Loucy (cell line): ENCODE results near the gene PAX7.

Experiments
- H2AFZ ChIP-seq: fragments of 200-600 bp; sonication (generic); 2 replicates; pipeline ENCODE4 v1.6.0; 2016; ENCODE audit warnings: antibody characterized with exemption, mild to moderate bottlenecking, low read length, moderate library complexity
- H3F3A ChIP-seq: fragments of 200-600 bp; 2 replicates; pipeline ENCODE4 v1.6.0; 2016; ENCODE audit warnings: antibody characterized with exemption, low read depth, mild to moderate bottlenecking
- H3K27me3 ChIP-seq: fragments of 200-600 bp; sonication (generic); 2 replicates; pipeline ENCODE4 v1.6.1; 2014; ENCODE audit warnings: low read length, mild to moderate bottlenecking; ENCODE audit not compliant: insufficient read depth, poor library complexity, severe bottlenecking
- H3K36me3 ChIP-seq: fragments of 200-600 bp; sonication (generic); 2 replicates; pipeline ENCODE4 v1.6.1; 2016; ENCODE audit warnings: low read length; ENCODE audit not compliant: insufficient read depth
- H3K4me1 ChIP-seq: fragments of 200-600 bp; sonication (generic); 2 replicates; pipeline ENCODE4 v1.5.1; 2014; ENCODE audit warnings: low read length, mild to moderate bottlenecking; ENCODE audit not compliant: insufficient read depth, poor library complexity, severe bottlenecking
- H3K4me2 ChIP-seq: fragments of 200-600 bp; sonication (generic); 2 replicates; pipeline ENCODE4 v1.6.0; 2014; ENCODE audit warnings: antibody characterized with exemption, low read length, low read depth, mild to moderate bottlenecking; ENCODE audit not compliant: poor library complexity, severe bottlenecking
- H3K4me3 ChIP-seq: fragments of 200-600 bp; sonication (generic); 2 replicates; pipeline ENCODE4 v1.5.1; 2014; ENCODE audit warnings: low read length, mild to moderate bottlenecking, mixed read lengths; ENCODE audit not compliant: poor library complexity, severe bottlenecking
- H3K79me2 ChIP-seq: fragments of 200-600 bp; sonication (generic); 2 replicates; pipeline ENCODE4 v1.6.1; 2014; ENCODE audit warnings: low read length; ENCODE audit not compliant: insufficient read depth
- H3K9ac ChIP-seq: fragments of 200-600 bp; sonication (generic); 2 replicates; pipeline ENCODE4 v1.6.0; 2014; ENCODE audit warnings: mild to moderate bottlenecking, low read depth, low read length, moderate library complexity; ENCODE audit not compliant: poor library complexity, severe bottlenecking
- H3K9me2 ChIP-seq: fragments of 200-600 bp; sonication (generic); replicated peaks from 2 replicates; pipeline ENCODE4 v1.6.1; 2016; ENCODE audit warnings: low read depth, low read length, mixed read lengths
- H3K9me3 ChIP-seq: fragments of 200-600 bp; sonication (generic); 2 replicates; pipeline ENCODE4 v1.6.1; 2014; ENCODE audit warnings: mild to moderate bottlenecking, antibody characterized with exemption, low read length, low read depth; ENCODE audit not compliant: insufficient read depth
- H4K20me1 ChIP-seq: fragments of 200-600 bp; sonication (generic); 2 replicates; pipeline ENCODE4 v1.6.0; 2014; ENCODE audit warnings: antibody characterized with exemption, low read length, mild to moderate bottlenecking; ENCODE audit not compliant: insufficient read depth, poor library complexity, severe bottlenecking
- CTCF ChIP-seq: fragments of 200-600 bp; sonication (generic); conservative IDR thresholded peaks from 2 replicates; pipeline ENCODE4 v1.5.1; 2014; ENCODE audit warnings: mild to moderate bottlenecking, antibody characterized with exemption, low read length
- EZH2phosphoT487 ChIP-seq: fragments of 200-600 bp; IDR thresholded peaks from 2 replicates; pipeline ENCODE4 v1.6.1; 2018; ENCODE audit warnings: antibody characterized with exemption, mild to moderate bottlenecking, moderate library complexity, borderline replicate concordance

The PAX7 gene

DNA sequence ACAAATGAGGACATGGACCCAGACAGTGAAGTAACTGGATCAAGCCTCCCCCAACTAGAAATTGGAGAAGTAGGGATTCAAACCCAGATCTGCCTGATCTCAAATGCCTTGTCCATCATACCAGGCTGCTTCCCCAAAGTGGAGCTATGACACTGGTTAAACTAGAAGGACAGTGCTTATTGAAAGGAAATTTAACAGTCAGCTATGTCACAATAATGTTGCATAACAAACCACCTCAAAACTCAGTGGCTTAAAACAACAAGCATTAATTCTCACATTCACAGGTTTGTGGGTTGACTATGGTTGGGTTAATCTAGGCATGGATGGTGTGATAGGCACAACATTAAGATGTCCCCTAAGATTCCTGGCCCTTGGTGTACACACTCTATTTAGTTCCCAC lies 121.8 kb downstream of the PAX7 start:
- Histone ChIP-seq H3K4me2 (no peak overlapping the region), H3K9me3 (no peaks in the 10 kb centered on the region), H4K20me1 (no peaks in the 10 kb centered on the region), H3K4me3 (no peak overlapping the region), H3K9ac (no peak overlapping the region), H3F3A (no peaks in the 10 kb centered on the region), H3K27me3 (no peaks in the 10 kb centered on the region), H3K4me1 (no peaks in the 10 kb centered on the region), H3K9me2 (no peaks in the 10 kb centered on the region), H3K36me3 (no peaks in the 10 kb centered on the region), H2AFZ (no peak overlapping the region), H3K79me2 (no peaks in the 10 kb centered on the region)
- TF ChIP-seq EZH2phosphoT487: no peak
- no peak for TF ChIP-seq CTCF

DNA sequence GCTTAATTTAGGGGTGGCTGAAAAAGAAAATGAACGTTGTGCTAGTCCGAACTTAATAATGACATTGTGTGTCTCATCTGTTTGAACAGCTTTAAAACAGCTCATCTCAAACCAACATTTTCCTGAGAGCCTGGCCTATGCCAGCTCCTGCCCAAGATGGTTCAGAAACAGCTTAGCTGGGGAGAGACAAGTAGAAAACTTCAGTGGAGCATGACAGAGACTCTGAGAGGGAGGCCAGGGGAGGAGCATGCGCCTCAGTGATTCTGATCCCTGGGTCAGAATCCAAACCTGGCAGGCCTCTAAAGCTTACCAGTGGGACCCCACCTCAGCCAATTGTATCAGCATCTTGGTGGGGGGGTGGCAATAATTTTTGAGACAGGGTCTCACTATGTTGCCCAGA lies 129.5 kb downstream of the PAX7 start:
- no peak overlapping the region for H3K9ac ChIP-seq
- H3K27me3 ChIP-seq: no peaks in the 10 kb centered on the region
- H3F3A ChIP-seq: no peaks in the 10 kb centered on the region
- H3K4me2 ChIP-seq: no peak overlapping the region
- no peaks in the 10 kb centered on the region for H3K79me2 ChIP-seq
- no peaks in the 10 kb centered on the region for H3K36me3 ChIP-seq
- no peaks in the 10 kb centered on the region for H4K20me1 ChIP-seq
- TF ChIP-seq EZH2phosphoT487 (no peak), CTCF (no peak)
- H3K4me1 ChIP-seq: no peaks in the 10 kb centered on the region
- peaks cover 3% of the 10 kb centered on the region; the same call in 1 of the 2 replicates for H3K9me3 ChIP-seq
- H2AFZ ChIP-seq: no peak overlapping the region
- H3K9me2 ChIP-seq: no peaks in the 10 kb centered on the region
- no peak overlapping the region for H3K4me3 ChIP-seq

DNA sequence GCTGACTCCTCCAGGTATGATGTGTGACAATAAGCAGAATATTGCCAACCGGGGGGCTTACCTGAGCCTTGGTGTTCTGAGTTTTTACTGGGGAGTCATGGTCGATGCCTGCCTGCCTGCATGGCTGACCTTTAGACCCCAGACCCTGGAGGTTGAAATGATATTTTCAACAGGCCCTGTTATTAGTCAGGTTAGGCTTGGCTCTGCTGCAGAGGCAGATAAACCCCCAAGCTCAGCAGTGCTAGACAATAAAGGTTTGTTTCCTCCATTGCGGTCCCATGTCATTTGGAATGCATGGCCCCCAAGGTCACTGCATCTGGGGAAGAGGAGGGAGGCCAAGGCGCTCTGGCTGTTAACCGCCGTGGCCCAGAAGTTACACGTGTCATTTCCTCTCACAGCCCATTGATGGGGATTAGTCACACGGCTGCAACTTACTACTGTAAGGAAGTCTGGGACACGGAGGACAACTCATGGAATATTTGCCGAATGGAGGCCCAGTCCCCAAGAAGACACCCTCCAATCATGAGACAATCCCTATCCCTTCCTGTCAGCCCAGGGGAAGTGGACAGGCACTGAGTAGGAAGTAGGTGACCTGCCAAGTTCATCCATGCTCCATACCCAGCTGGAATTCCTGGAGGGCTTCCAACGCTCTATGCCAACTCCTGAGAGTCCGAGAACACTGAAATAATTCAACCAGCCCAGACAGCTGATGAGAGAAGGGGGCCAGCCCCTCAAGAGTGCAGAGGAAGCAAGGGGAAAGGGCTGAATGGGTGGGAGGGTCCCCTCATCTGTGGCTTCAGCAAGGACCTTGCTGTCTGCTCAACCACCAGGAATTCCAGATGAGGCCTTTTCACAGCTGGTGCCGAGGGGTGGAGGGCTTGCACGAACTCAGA lies 131.5 kb downstream of the PAX7 start:
- H3K4me2 ChIP-seq: no peak overlapping the region
- no peaks in the 10 kb centered on the region for H3K4me1 ChIP-seq
- H2AFZ ChIP-seq: no peak overlapping the region
- H4K20me1 ChIP-seq: no peaks in the 10 kb centered on the region
- no peaks in the 10 kb centered on the region for H3K79me2 ChIP-seq
- TF ChIP-seq EZH2phosphoT487: no peak
- TF ChIP-seq CTCF: no peak
- no peaks in the 10 kb centered on the region for H3F3A ChIP-seq
- H3K9me2 ChIP-seq: no peaks in the 10 kb centered on the region
- no peaks in the 10 kb centered on the region for H3K27me3 ChIP-seq
- H3K4me3 ChIP-seq: no peak overlapping the region
- no peaks in the 10 kb centered on the region for H3K36me3 ChIP-seq
- H3K9ac ChIP-seq: no peak overlapping the region
- H3K9me3 ChIP-seq: peaks cover 3% of the 10 kb centered on the region; the same call in 1 of the 2 replicates
